ENCODE measurements around the gene AGXT. TPM values are rescaled to one million over a fixed set of nuclear protein-coding genes. Genes with fewer than 3 reads are reported as not detected.

Gene AGXT
- total RNA-seq, 1 donor from 2014 or later = not detected

DNA sequence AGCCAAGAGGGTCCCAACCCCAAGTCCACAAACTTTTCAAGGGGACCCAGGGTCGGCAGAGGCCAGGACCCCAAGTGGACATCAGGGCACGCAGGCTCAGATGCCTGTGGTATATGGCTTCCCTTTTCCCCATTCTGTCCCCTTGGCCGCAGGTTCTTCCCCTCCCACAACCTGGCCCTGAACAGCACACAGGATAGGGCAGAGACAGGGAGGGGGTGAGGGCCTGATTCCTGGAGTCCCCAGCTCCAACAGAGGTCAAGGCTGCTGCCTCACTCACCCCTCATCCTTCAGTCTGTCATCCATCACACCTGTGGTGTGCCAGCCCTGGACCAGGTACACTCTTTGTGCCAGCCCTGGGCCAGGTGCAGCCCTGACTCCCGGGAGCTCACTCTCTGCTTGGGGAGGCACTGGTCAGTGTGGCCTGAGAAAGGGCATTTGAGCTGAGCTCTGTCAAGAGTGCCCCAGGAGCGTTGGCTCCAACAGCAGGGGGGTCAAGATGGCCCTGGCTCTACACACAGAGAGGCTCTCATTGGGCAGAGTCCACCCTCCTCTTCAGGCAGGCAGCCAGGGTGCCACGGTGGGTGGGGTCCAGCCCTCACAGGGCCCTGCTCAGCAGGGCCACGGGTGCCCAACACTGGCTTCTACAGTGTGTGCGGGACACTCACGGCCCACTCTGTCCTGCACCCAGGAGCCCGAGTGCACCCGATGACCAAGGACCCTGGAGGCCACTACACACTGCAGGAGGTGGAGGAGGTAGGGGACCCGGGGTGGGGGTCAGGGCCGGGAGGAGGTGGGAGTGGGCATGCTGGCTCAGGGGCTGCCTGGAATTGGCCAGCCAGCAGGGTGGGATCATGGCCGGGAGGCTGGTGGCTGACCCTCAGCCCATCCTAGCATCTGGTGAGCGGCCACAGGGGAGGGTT, 1.6 kb downstream of the AGXT start:
- no peak for DNase-seq
- H3K27ac ChIP-seq = no peak overlapping the region
- no peaks in the 10 kb centered on the region for H3K27me3 ChIP-seq
- H3K36me3 ChIP-seq = no peaks in the 10 kb centered on the region
- TF ChIP-seq, protein P1, sequence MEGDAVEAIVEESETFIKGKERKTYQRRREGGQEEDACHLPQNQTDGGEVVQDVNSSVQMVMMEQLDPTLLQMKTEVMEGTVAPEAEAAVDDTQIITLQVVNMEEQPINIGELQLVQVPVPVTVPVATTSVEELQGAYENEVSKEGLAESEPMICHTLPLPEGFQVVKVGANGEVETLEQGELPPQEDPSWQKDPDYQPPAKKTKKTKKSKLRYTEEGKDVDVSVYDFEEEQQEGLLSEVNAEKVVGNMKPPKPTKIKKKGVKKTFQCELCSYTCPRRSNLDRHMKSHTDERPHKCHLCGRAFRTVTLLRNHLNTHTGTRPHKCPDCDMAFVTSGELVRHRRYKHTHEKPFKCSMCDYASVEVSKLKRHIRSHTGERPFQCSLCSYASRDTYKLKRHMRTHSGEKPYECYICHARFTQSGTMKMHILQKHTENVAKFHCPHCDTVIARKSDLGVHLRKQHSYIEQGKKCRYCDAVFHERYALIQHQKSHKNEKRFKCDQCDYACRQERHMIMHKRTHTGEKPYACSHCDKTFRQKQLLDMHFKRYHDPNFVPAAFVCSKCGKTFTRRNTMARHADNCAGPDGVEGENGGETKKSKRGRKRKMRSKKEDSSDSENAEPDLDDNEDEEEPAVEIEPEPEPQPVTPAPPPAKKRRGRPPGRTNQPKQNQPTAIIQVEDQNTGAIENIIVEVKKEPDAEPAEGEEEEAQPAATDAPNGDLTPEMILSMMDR (IDR thresholded peaks at IDR 0.05) = no peak
- intact Hi-C loops (cut with DNase I) = no loop called here
- H3K9me3 ChIP-seq = no peaks in the 10 kb centered on the region
- no peaks in the 10 kb centered on the region for H3K4me1 ChIP-seq
- ATAC-seq = no peak
- no peak overlapping the region for H3K4me3 ChIP-seq

DNA sequence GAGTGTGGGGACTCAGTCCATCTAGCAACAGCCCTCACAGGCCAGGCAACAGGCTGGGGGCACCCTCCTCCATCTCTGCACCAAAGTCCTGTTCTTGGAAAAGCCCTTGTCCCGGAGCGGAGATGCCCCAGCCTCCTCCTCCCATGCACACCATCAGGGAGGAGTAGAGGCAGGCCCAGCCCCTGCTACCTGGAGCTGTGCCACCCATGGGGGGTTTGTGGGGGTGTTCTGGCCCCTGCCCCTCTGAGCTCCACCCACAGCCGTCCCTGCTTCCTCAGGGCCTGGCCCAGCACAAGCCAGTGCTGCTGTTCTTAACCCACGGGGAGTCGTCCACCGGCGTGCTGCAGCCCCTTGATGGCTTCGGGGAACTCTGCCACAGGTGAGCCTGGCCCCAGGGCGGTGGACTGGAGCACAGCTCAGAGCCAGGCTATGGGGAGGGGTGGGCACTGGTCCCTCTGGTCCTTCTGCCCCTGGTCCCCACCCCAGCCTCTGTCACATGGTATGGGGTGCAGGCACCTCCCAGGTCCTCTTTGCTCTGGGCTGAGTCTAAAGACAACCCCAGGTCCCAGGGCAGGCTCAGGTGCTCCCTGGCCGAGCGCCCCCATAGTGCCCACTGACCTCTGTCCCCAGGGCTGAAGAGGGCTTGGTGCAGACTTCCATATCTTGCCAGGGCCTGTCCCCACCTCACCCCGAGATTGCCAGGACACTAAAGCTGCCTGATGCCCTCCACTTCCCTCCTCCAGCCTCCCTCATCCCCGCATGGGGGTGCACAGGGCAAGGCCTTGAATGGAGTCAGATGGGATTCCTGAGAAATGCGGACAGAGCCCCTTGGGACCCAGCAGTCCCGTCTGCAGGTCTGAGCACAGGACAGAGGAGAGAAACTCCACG, 2.7 kb downstream of the AGXT start:
- no peak overlapping the region for H3K4me3 ChIP-seq
- no peaks in the 10 kb centered on the region for H3K9me3 ChIP-seq
- DNase-seq = no peak
- intact Hi-C loops (cut with DNase I) = no loop called here
- no peak for ATAC-seq
- TF ChIP-seq, protein P1 (IDR thresholded peaks at IDR 0.05) = no peak
- no peaks in the 10 kb centered on the region for H3K4me1 ChIP-seq
- H3K27ac ChIP-seq = no peak overlapping the region
- no peaks in the 10 kb centered on the region for H3K36me3 ChIP-seq
- H3K27me3 ChIP-seq = no peaks in the 10 kb centered on the region

DNA sequence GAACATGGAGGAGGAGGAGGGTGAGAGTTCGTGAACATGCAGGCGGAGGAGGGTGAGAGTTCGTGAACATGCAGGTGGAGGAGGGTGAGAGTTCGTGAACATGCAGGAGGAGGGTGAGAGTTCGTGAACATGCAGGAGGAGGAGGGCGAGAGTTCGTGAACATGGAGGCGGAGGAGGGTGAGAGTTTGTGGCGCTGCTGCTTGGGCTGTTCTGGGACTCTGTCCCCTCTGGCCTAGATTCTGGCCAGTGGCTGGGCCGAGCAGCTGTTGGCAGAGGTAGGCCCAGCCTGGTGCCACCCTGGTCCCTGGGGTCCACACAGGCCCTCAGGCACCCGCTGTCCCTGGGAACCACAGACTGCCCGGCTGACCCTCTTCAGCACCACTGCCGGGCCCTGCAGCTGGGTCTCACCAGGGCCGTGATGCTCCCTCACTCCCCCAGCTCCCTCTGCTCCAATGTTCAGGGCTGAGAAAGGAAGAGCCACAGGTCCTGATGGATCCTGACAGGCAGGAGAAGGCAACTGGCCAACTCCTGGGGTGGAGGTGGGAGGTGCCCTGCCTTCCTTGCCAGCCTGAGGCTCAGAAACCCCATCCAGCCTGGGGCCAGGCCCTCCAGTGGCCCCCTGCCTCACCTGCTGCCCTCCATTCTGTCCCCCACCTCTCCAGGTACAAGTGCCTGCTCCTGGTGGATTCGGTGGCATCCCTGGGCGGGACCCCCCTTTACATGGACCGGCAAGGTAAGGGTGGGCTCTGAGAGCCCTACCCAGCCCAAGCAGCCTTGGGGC, 3.9 kb downstream of the AGXT start:
- DNase-seq = no peak
- H3K27me3 ChIP-seq = no peaks in the 10 kb centered on the region
- intact Hi-C loops (cut with DNase I) = no loop called here
- no peaks in the 10 kb centered on the region for H3K4me1 ChIP-seq
- no peak overlapping the region for H3K4me3 ChIP-seq
- H3K27ac ChIP-seq = no peak overlapping the region
- no peak for ATAC-seq
- H3K36me3 ChIP-seq = no peaks in the 10 kb centered on the region
- no peaks in the 10 kb centered on the region for H3K9me3 ChIP-seq
- TF ChIP-seq, protein P1 (IDR thresholded peaks at IDR 0.05) = no peak

DNA sequence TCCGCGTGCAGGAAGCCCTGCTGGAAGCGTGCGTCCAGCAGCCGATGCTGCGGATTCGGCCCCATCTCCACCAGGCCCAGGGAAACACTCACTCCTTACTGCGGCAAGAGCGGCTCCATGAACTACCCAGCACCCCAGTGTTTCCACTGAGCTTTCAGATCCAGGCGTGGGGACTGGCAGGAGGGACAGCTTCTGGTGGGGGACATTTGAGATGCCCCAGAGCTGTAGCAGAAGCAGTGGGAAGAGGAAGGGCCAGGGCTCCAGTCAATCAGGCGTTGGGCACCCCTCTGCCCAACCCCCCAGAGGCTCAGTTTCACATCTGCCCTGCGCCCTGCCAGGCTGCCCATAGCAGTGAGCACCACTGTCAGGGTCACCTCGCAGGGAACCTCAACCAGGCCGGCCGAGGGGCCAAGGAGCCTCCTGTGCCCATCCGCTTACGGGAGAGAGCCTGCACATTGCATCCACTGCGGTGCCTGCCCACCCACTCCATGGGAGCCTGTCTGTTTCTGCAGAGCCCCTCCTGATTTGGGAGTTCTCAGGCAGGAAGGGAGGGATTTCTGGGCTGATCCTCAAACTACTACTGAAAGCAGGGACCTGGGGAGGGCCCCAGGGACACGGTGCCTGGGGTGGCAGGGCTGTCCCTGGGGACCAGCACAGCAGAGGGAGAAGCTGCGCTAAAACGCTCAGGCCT, 4.6 kb downstream of the AGXT start:
- no peaks in the 10 kb centered on the region for H3K27me3 ChIP-seq
- DNase-seq = no peak
- no peaks in the 10 kb centered on the region for H3K9me3 ChIP-seq
- H3K27ac ChIP-seq = no peak overlapping the region
- intact Hi-C loops (cut with DNase I) = no loop called here
- H3K4me1 ChIP-seq = no peaks in the 10 kb centered on the region
- ATAC-seq = no peak
- H3K4me3 ChIP-seq = no peak overlapping the region
- TF ChIP-seq, protein P1 (IDR thresholded peaks at IDR 0.05) = no peak
- H3K36me3 ChIP-seq = no peaks in the 10 kb centered on the region
